Metanephros (tissue), 1 donor: ENCODE data around the gene S100A1. TPM values are rescaled to one million over a fixed set of nuclear protein-coding genes. Genes with fewer than 3 reads are reported as not detected.

Source experiments
- total RNA-seq: library from RNA; depleted of rRNA; stranded (reverse); fragments of >200 nt; gene quantifications from one replicate; pipeline ENCODE4 v1.2.3, GENCODE V29; 2014

Gene S100A1
- total RNA-seq, result 5.3 TPM

DNA sequence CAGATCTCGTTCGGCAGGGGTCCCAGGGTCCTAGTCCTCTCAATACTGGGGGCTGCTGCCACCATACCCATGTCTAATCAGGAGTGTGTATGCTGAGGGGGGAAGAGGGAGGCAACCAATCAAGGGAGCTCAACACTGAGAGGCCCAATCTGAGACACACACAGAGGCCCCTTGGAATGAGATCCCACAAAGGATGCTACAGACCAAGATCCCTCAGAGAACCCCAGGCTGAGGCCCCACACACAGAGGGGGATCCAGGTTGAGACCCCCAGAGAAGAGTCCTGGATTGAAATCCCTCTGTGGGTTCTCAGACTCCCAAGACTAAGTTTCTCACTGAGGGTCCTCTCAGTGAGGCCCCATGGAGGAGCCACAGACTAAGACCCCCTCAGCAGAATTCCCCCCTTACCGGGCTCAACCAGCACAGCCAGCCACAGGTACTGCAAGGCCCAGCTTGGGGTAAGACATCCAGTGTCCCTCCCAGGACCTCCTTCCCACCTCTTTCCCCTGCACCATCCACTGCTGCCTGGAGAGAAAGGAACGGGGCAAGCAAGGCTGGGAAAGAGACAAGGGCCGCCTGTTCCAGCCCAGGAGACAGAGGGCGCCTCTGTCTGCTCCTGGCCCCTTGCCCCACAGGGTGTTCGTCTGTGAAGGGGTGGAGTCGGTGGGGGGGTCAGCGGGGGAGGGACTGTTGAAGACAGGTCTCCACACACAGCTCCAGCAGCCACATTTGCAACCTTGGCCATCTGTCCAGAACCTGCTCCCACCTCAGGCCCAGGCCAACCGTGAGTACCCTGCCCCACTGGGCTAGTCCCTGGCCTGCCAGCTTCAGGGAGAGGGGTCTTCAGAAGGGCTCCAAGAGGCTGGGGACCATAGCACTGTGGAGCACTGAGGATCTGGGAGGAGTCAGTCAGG lies at the start of gene S100A1:
TSS of gene S100A1 (plus strand) at position 720 of the 912 bp plus-strand sequence. CDS start 2,088 bp downstream, outside the sequence.

GRCh38 chr1:153612755-153613331 lies 15.4 kb upstream of the S100A1 start, which contains the start of gene S100A16:
Gene S100A16 (minus strand): TSS chr1:153613137. CDS start chr1:153608151, 4,986 bp downstream.

GRCh38 chr1:153616144-153616916 lies 11.9 kb upstream of the S100A1 start, which contains the start of gene S100A14:
Gene S100A14 (minus strand): TSS chr1:153616325. CDS start chr1:153615858, 467 bp downstream.

DNA sequence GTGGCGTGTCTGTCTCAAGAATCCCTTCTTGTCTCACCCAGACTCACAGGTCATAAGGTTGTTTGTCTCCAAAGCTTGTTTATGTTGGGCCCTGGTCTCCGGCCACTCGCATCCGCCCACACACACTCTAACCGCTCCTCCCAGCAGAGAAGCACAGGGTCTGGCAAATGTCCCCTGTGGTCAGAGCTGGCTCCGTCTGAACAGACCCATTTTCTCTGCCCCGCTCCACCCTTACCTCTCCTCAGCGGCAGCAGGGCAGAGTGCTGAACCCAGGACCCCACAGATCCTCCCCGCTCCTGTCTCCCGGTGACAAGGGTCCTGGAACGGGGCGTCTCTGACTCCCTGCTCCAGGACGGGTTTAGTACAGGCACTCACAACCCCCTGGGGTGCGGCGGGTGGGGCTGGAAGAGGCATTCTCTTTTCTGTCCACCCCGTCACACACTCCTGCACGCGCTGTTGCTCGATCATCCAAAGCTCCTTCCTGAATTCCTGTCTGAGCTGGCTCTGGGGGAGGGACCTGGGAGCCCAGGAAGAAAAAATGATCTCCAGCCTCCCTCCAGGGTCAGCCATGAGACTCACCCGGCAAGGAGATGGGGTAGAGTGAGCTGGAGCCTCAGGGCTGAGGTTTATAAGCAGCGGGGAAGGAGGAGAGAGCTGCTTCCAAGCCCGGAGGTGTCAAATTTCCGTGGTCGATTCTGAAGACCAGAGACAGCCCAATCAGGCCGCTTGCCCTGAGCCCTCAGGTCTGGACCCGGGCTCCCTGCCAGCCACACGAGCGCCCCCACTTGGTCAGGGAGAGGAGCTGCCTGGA lies 1.1 kb upstream of the S100A1 start, which contains the start of gene S100A13:
TSS of gene S100A13 (minus strand) at position 602 of the 811 bp plus-strand sequence. CDS start 1,033 bp downstream, outside the sequence.

GRCh38 chr1:153633754-153634665 lies 5.8 kb downstream of the S100A1 start, which contains the start of gene CHTOP:
Gene CHTOP (plus strand): TSS chr1:153634066. CDS start chr1:153636589, 2,523 bp downstream.

DNA sequence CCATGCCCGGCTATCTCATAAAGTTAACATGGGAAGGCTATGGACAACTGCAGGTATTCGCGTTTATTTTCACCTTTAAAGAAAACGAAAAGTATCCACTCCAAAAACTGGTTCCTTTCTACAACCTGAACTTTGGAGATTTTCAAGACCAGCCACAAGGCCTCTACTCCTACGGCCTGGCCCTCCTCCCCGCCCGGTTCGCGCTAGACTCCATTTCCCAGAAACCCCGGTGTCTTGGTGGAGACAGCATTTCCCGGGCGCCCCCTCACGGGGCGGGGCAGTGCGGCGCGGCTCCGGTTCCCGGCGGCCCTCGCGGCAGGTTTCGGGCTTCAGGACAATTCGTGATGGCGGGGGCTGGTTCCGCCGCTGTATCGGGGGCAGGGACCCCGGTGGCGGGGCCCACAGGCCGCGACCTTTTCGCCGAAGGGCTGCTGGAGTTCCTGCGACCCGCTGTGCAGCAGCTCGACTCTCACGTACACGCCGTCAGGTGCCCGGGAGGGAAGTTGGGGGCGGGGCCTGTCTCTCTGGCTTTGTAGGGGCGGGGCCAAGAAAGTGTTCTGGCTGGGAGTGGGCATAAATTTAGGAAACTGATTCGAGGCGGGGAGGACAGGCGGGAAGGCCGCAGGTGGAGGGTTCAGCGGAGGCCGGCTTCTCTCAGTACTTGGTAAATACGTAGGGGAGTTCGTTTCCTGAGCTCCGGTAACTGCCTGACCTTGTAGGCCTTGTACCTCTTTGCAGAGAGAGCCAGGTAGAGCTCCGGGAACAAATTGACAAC lies 30.4 kb downstream of the S100A1 start, which contains the start of gene SNAPIN:
TSS of gene SNAPIN (plus strand) at position 304 of the 775 bp plus-strand sequence. CDS start at position 345, 41 bp downstream.

GRCh38 chr1:153670859-153671627 lies 42.8 kb downstream of the S100A1 start, which contains the start of gene ILF2:
Gene ILF2 (minus strand): TSS chr1:153670993. CDS start chr1:153670922, 71 bp downstream.

DNA sequence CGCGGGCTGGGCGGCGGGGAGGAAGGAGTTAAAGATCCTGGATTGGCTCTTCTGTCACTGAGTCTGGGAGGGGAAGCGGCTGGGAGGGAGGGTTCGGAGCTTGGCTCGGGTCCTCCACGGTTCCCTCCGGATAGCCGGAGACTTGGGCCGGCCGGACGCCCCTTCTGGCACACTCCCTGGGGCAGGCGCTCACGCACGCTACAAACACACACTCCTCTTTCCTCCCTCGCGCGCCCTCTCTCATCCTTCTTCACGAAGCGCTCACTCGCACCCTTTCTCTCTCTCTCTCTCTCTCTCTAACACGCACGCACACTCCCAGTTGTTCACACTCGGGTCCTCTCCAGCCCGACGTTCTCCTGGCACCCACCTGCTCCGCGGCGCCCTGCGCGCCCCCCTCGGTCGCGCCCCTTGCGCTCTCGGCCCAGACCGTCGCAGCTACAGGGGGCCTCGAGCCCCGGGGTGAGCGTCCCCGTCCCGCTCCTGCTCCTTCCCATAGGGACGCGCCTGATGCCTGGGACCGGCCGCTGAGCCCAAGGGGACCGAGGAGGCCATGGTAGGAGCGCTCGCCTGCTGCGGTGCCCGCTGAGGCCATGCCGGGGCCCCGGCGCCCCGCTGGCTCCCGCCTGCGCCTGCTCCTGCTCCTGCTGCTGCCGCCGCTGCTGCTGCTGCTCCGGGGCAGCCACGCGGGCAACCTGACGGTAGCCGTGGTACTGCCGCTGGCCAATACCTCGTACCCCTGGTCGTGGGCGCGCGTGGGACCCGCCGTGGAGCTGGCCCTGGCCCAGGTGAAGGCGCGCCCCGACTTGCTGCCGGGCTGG lies 50.5 kb downstream of the S100A1 start, which contains the start of gene NPR1:
TSS of gene NPR1 (plus strand) at position 170 of the 818 bp plus-strand sequence. CDS start at position 591, 421 bp downstream.

Other genes starting within 250 kb of the S100A1 start
- 89.2 TPM for gene S100A8, start 237.4 kb upstream of the S100A1 start, total RNA-seq
- not detected for gene S100A7A, start 211.9 kb upstream of the S100A1 start, total RNA-seq
- not detected for gene S100A7, start 167.8 kb upstream of the S100A1 start, total RNA-seq
- gene S100A6, start 92.4 kb upstream of the S100A1 start, total RNA-seq, result 221 TPM
- 0.82 TPM for gene S100A5, start 87.5 kb upstream of the S100A1 start, total RNA-seq
- gene S100A4, start 82.6 kb upstream of the S100A1 start, total RNA-seq, result 37.4 TPM
- not detected for gene S100A3, start 79.2 kb upstream of the S100A1 start, total RNA-seq
- gene S100A2, start 62.6 kb upstream of the S100A1 start, total RNA-seq, result 5.3 TPM
- gene S100A16, start 15.3 kb upstream of the S100A1 start, total RNA-seq, result 78.6 TPM
- 5.7 TPM for gene S100A14, start 12.1 kb upstream of the S100A1 start, total RNA-seq
- gene S100A13, start 929 bp upstream of the S100A1 start, total RNA-seq, result 71.6 TPM
- 81.1 TPM for gene CHTOP, start 5.6 kb downstream of the S100A1 start, total RNA-seq
- 39.3 TPM for gene SNAPIN, start 30.3 kb downstream of the S100A1 start, total RNA-seq
- 133 TPM for gene ILF2, start 42.6 kb downstream of the S100A1 start, total RNA-seq
- gene NPR1, start 50.3 kb downstream of the S100A1 start, total RNA-seq, result 61.4 TPM
- gene INTS3, start 99.6 kb downstream of the S100A1 start, total RNA-seq, result 67.8 TPM
- 30.2 TPM for gene SLC27A3, start 147.0 kb downstream of the S100A1 start, total RNA-seq